Measurements from ENCODE around the gene LRRC59. TPM values are rescaled to one million over a fixed set of nuclear protein-coding genes. Genes with fewer than 3 reads are reported as not detected.

The LRRC59 gene
- total and polyA plus RNA-seq, 2 of the 4 experiments (the other 2 are of a cell fraction), result 139 to 233 TPM

- Histone ChIP-seq H2AK5ac (ENCODE audit: low read depth, low read length) (no peak overlapping the region), H4K20me1 (ENCODE audit: insufficient read depth, low read length) (peaks cover 44% of the 10 kb centered on the region), H2BK120ac (ENCODE audit: low read depth, low read length) (no peak overlapping the region), H3K36me3 (ENCODE audit: control insufficient read depth, insufficient read depth, low read length) (peaks cover 76% of the 10 kb centered on the region), H2BK15ac (ENCODE audit: low read depth, low read length) (no peak overlapping the region), H4K5ac (ENCODE audit: low read depth, low read length) (no peak overlapping the region; the same call in 1 of the 2 replicates), H2AFZ (replicated peaks; ENCODE audit: low read length, poor library complexity) (no peak overlapping the region), H3K4me1 (ENCODE audit: control insufficient read depth, insufficient read depth, low read length) (no peaks in the 10 kb centered on the region), H3K27me3 (ENCODE audit: control insufficient read depth, insufficient read depth, low read length) (no peaks in the 10 kb centered on the region), H3K23ac (ENCODE audit: low read depth, low read length) (no peak overlapping the region), H2BK20ac (ENCODE audit: low read depth, low read length) (no peak overlapping the region), H2AK9ac (replicated peaks; ENCODE audit: low read depth, low read length, poor library complexity) (no peak overlapping the region), H3K18ac (ENCODE audit: low read depth, low read length) (no peak overlapping the region), H3K4me3 (ENCODE audit: insufficient read depth, low read depth, low read length) (no peak overlapping the region), H3K9me3 (ENCODE audit: control insufficient read depth, insufficient read depth, low read length) (no peaks in the 10 kb centered on the region), H3K14ac (replicated peaks; ENCODE audit: low read depth, low read length) (no peak overlapping the region), H3K9me1 (ENCODE audit: insufficient read depth, low read length) (no peaks in the 10 kb centered on the region), H3K9ac (ENCODE audit: low read depth, low read length) (no peak overlapping the region), H4K91ac (ENCODE audit: insufficient read depth, low read depth, low read length) (no peak overlapping the region), H3K27ac (ENCODE audit: insufficient read depth, low read length) (no peak overlapping the region), H2BK5ac (ENCODE audit: low read depth, low read length, poor library complexity, severe bottlenecking) (no peak overlapping the region), H4K8ac (ENCODE audit: low read depth in 2 of 2, low read length in 2 of 2) (no peak overlapping the region), H3K56ac (ENCODE audit: extremely low read depth, insufficient read depth, low read length) (no peak overlapping the region), H3K4ac (ENCODE audit: low read depth, low read length) (no peak overlapping the region), H3K79me1 (ENCODE audit: low read depth in 1 of 2, low read length in 2 of 2) (peaks cover 54 to 70% of the 10 kb centered on the region in 2 experiments), H3K4me2 (ENCODE audit: low read depth, low read length) (no peak overlapping the region)
- no TSS peak for BruUV-seq (replicated peaks)
- ChIA-PET CTCF (no interaction called here), POLR2A (ENCODE audit: unreplicated experiment) (no interaction called here)
- WGBS, 2 experiments (ENCODE audit: extremely low coverage in 2 of 2, insufficient read length in 1 of 2), result no CpG with 5 or more reads among the region's 3 CpGs
- ATAC-seq (ENCODE audit: low read depth), result no peak
- intact Hi-C loops (cut with micrococcal nuclease), result no loop called here
- in situ Hi-C loops (cut with MboI; ENCODE audit: low sequenced_read_pairs), result no loop called here
- dilution Hi-C loops (cut with HindIII; ENCODE audit: low sequenced_read_pairs, unreplicated experiment), result no loop called here
- no peak for TF ChIP-seq SMC3 (IDR thresholded peaks at IDR 0.05; ENCODE audit: low read depth, low read length)
- no peak for TF ChIP-seq RAD21 (IDR thresholded peaks at IDR 0.05; ENCODE audit: low read length)
- TF ChIP-seq RFX5 (IDR thresholded peaks at IDR 0.05; ENCODE audit: low read depth, low read length), result no peak
- no peak for TF ChIP-seq MAZ (IDR thresholded peaks at IDR 0.05; ENCODE audit: borderline replicate concordance, low read depth, low read length)
- no peak for TF ChIP-seq CTCF (conservative IDR thresholded peaks at IDR 0.05; ENCODE audit: low read depth, low read length)
- TF ChIP-seq FOS (IDR thresholded peaks at IDR 0.05; ENCODE audit: low read depth, low read length), result no peak
- TF ChIP-seq CEBPB (IDR thresholded peaks at IDR 0.05; ENCODE audit: low read depth, low read length), result no peak
- TF ChIP-seq USF2 (IDR thresholded peaks at IDR 0.05; ENCODE audit: low read depth, low read length), result no peak
- no peak for TF ChIP-seq MXI1 (IDR thresholded peaks at IDR 0.05; ENCODE audit: borderline replicate concordance, low read depth, low read length)
- TF ChIP-seq BHLHE40 (IDR thresholded peaks at IDR 0.05; ENCODE audit: low read depth, low read length), result no peak
- TF ChIP-seq CHD1 (IDR thresholded peaks at IDR 0.05; ENCODE audit: low read depth, low read length), result no peak
- no peak for TF ChIP-seq ELK1 (IDR thresholded peaks at IDR 0.05; ENCODE audit: borderline replicate concordance, low read depth, low read length)
- no peak for TF ChIP-seq NFE2L2 (IDR thresholded peaks at IDR 0.05; ENCODE audit: low read depth, low read length)
- no peak for TF ChIP-seq POLR2A (IDR thresholded peaks at IDR 0.05; ENCODE audit: low read depth, low read length)
- no peak for TF ChIP-seq RCOR1 (IDR thresholded peaks at IDR 0.05; ENCODE audit: insufficient replicate concordance, low read length)
- TF ChIP-seq MAFK (IDR thresholded peaks at IDR 0.05; ENCODE audit: low read depth, low read length), result no peak
- no peak for DNase-seq
Measured at GRCh38 chr17:50386510-50386909, 10.8 kb downstream of the LRRC59 start.
